GM12878 (cell line): ENCODE results near the gene ICAM4.

ENCODE experiments used
- CTCF ChIP-seq, 3 experiments: IDR thresholded peaks in 2 of 3; conservative IDR thresholded peaks in 1 of 3; 2 replicates each; pipeline ENCODE4 v1.5.1; 2011; ENCODE audit warnings: low read depth in 3 of 3, low read length in 3 of 3, mild to moderate bottlenecking in 3 of 3, control low read depth in 2 of 3, moderate library complexity in 2 of 3, inconsistent platforms in 1 of 3, mixed read lengths in 1 of 3; ENCODE audit not compliant: control insufficient read depth in 2 of 3, insufficient read depth in 1 of 3; ENCODE audit errors: extremely low read depth in 1 of 3
- EZH2 ChIP-seq: IDR thresholded peaks from 2 replicates; pipeline ENCODE4 v1.6.1; 2012; ENCODE audit warnings: low read depth, mild to moderate bottlenecking, control low read depth, inconsistent platforms, low read length, borderline replicate concordance; ENCODE audit not compliant: control insufficient read depth
- HDGF ChIP-seq: fragments of 450-650 bp; IDR thresholded peaks from 2 replicates; pipeline ENCODE4 v1.6.1; 2016; ENCODE audit warnings: antibody characterized with exemption
- IRF3 ChIP-seq: fragments of 450-650 bp; IDR thresholded peaks from 2 replicates; pipeline ENCODE4 v1.6.1; 2014; ENCODE audit warnings: mild to moderate bottlenecking
- MYC ChIP-seq: IDR thresholded peaks from 2 replicates; pipeline ENCODE4 v1.6.1; 2011; ENCODE audit warnings: mild to moderate bottlenecking, low read length, moderate library complexity, inconsistent platforms; ENCODE audit not compliant: insufficient read depth, insufficient replicate concordance, insufficient read length, severe bottlenecking
- POLR2AphosphoS2 ChIP-seq: IDR thresholded peaks from 2 replicates; pipeline ENCODE4 v1.6.1; 2011; ENCODE audit warnings: low read depth, mild to moderate bottlenecking, low read length, improper control_type of control experiment, moderate library complexity
- RCOR1 ChIP-seq: conservative IDR thresholded peaks from 2 replicates; pipeline ENCODE4 v1.6.1; 2012; ENCODE audit warnings: low read depth, low read length, improper control_type of control experiment
- RELB ChIP-seq: fragments of 450-650 bp; IDR thresholded peaks from 2 replicates; pipeline ENCODE4 v1.6.1; 2017; ENCODE audit warnings: low read depth, mild to moderate bottlenecking, moderate library complexity
- SIN3A ChIP-seq: IDR thresholded peaks from 2 replicates; pipeline ENCODE4 v1.6.1; 2012; ENCODE audit warnings: low read depth, low read length, improper control_type of control experiment
- SRF ChIP-seq, 2 experiments: IDR thresholded peaks; 2 replicates each; pipeline ENCODE4 v1.6.1; 2011; ENCODE audit warnings: low read depth in 2 of 2, low read length in 2 of 2, mild to moderate bottlenecking in 1 of 2, moderate library complexity in 1 of 2
- ZNF207 ChIP-seq: fragments of 450-650 bp; IDR thresholded peaks from 2 replicates; pipeline ENCODE4 v1.6.1; 2014; ENCODE audit warnings: antibody characterized with exemption, mild to moderate bottlenecking, borderline replicate concordance
- TF ChIP-seq, protein P1 (sequence below): fragments of 450-650 bp; IDR thresholded peaks from 2 replicates; pipeline ENCODE4 v1.6.1; 2016; ENCODE audit warnings: mild to moderate bottlenecking, moderate library complexity, borderline replicate concordance
- TF ChIP-seq, protein P2 (sequence below): IDR thresholded peaks from 2 replicates; pipeline ENCODE4 v1.6.1; 2012; ENCODE audit warnings: low read length, inconsistent platforms

DNA sequence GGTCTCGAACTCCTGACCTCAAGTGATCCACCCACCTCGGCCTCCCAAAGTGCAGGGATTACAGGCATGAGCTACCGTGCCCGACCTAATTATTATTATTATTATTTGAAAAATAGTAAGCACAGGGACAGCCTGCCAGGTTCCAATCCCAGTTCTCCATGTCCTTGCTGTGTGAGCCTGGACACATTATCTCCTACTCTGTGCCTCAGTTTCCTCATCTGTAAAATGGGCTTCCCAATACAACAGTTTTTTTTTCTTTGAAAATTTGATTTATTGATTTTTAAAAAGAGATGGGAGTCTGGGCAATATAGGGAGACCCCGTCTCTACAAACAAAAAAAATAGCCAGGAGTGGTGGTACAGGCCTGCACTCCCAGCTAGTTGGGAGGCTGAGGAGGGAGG, 19.6 kb downstream of the ICAM4 start:
- TF ChIP-seq, protein P1, sequence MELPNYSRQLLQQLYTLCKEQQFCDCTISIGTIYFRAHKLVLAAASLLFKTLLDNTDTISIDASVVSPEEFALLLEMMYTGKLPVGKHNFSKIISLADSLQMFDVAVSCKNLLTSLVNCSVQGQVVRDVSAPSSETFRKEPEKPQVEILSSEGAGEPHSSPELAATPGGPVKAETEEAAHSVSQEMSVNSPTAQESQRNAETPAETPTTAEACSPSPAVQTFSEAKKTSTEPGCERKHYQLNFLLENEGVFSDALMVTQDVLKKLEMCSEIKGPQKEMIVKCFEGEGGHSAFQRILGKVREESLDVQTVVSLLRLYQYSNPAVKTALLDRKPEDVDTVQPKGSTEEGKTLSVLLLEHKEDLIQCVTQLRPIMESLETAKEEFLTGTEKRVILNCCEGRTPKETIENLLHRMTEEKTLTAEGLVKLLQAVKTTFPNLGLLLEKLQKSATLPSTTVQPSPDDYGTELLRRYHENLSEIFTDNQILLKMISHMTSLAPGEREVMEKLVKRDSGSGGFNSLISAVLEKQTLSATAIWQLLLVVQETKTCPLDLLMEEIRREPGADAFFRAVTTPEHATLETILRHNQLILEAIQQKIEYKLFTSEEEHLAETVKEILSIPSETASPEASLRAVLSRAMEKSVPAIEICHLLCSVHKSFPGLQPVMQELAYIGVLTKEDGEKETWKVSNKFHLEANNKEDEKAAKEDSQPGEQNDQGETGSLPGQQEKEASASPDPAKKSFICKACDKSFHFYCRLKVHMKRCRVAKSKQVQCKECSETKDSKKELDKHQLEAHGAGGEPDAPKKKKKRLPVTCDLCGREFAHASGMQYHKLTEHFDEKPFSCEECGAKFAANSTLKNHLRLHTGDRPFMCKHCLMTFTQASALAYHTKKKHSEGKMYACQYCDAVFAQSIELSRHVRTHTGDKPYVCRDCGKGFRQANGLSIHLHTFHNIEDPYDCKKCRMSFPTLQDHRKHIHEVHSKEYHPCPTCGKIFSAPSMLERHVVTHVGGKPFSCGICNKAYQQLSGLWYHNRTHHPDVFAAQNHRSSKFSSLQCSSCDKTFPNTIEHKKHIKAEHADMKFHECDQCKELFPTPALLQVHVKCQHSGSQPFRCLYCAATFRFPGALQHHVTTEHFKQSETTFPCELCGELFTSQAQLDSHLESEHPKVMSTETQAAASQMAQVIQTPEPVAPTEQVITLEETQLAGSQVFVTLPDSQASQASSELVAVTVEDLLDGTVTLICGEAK, result no peak
- no peak for TF ChIP-seq IRF3
- no peak for TF ChIP-seq CTCF (IDR thresholded peaks at IDR 0.05 in 2 of 3, conservative IDR thresholded peaks at IDR 0.05 in 1 of 3; ENCODE audit: control insufficient read depth in 2 of 3, extremely low read depth in 1 of 3, insufficient read depth in 1 of 3, low read depth in 3 of 3, low read length in 3 of 3)
- TF ChIP-seq RCOR1, result no peak
- TF ChIP-seq SIN3A, result no peak
- TF ChIP-seq SRF (IDR thresholded peaks at IDR 0.05; ENCODE audit: low read depth in 2 of 2, low read length in 2 of 2), result no peak
- no peak for TF ChIP-seq HDGF
- TF ChIP-seq ZNF207, result no peak
- TF ChIP-seq EZH2, result no peak
- TF ChIP-seq, protein P2, sequence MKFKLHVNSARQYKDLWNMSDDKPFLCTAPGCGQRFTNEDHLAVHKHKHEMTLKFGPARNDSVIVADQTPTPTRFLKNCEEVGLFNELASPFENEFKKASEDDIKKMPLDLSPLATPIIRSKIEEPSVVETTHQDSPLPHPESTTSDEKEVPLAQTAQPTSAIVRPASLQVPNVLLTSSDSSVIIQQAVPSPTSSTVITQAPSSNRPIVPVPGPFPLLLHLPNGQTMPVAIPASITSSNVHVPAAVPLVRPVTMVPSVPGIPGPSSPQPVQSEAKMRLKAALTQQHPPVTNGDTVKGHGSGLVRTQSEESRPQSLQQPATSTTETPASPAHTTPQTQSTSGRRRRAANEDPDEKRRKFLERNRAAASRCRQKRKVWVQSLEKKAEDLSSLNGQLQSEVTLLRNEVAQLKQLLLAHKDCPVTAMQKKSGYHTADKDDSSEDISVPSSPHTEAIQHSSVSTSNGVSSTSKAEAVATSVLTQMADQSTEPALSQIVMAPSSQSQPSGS, result no peak
- TF ChIP-seq MYC, result no peak
- no peak for TF ChIP-seq RELB
- TF ChIP-seq POLR2AphosphoS2, result no peak
